ENCODE data around the gene TPH1. TPM values are rescaled to one million over a fixed set of nuclear protein-coding genes. Genes with fewer than 3 reads are reported as not detected.

Gene TPH1
- polyA plus RNA-seq, 4 donors, result 0.22 to 1.9 (median 0.91) TPM

Other genes starting within 250 kb of the TPH1 start
- 10 to 100 TPM; 18.7 to 23.2 (median 20.5) TPM for gene SERGEF, start 33.2 kb downstream of the TPH1 start, polyA plus RNA-seq (ENCODE audit: insufficient read length in 4 of 4)
- gene SAAL1, start 59.8 kb upstream of the TPH1 start, polyA plus RNA-seq (ENCODE audit: insufficient read length in 4 of 4), result 10 to 100 TPM; 21.9 to 44.2 (median 29.7) TPM
- gene MRGPRX3, start 86.3 kb upstream of the TPH1 start, polyA plus RNA-seq (ENCODE audit: insufficient read length in 4 of 4), result not detected
- gene MRGPRX4, start 126.6 kb upstream of the TPH1 start, polyA plus RNA-seq (ENCODE audit: insufficient read length in 4 of 4), result not detected
- gene SAA4, start 190.5 kb upstream of the TPH1 start, polyA plus RNA-seq (ENCODE audit: insufficient read length in 4 of 4), result under 1 TPM in 1 of 4 donors, not detected in 3; 0.37 TPM
- under 1 TPM in 2 of 4 donors, not detected in 2; 0.14 to 0.32 TPM for gene SAA2, start 202.4 kb upstream of the TPH1 start, polyA plus RNA-seq (ENCODE audit: insufficient read length in 4 of 4)
- gene SAA1, start 220.0 kb upstream of the TPH1 start, polyA plus RNA-seq (ENCODE audit: insufficient read length in 4 of 4), result not detected

Measured in left renal cortex interstitium (tissue), 4 donors.